Fibroblast of lung (primary cell): ENCODE data around the gene MRM3. TPM values are rescaled to one million over a fixed set of nuclear protein-coding genes. Genes with fewer than 3 reads are reported as not detected.

Experiments
- DNase-seq, 2 donors: peaks; one replicate each; pipeline versions ENCODE4 v3.0.0 to v3.0.0-alpha.2; 2010; ENCODE audit warnings: low read depth in 2 of 2
- H2AFZ ChIP-seq: 2 replicates; pipeline ENCODE4 v1.5.1; 2012; ENCODE audit warnings: low read length, control low read depth, inconsistent platforms
- H3K27ac ChIP-seq: 2 replicates; pipeline ENCODE4 v1.5.1; 2011; ENCODE audit warnings: low read length, control low read depth; ENCODE audit not compliant: insufficient read depth
- H3K27me3 ChIP-seq: 2 replicates; pipeline ENCODE4 v1.5.1; 2011; ENCODE audit warnings: mild to moderate bottlenecking, low read length; ENCODE audit not compliant: control insufficient read depth, insufficient read depth
- H3K36me3 ChIP-seq: 2 replicates; pipeline ENCODE4 v1.5.1; 2011; ENCODE audit warnings: low read length; ENCODE audit not compliant: control insufficient read depth, insufficient read depth
- H3K4me1 ChIP-seq: 2 replicates; pipeline ENCODE4 v1.5.1; 2011; ENCODE audit warnings: low read length; ENCODE audit not compliant: control insufficient read depth, insufficient read depth; ENCODE audit errors: extremely low read depth
- H3K4me2 ChIP-seq: 2 replicates; pipeline ENCODE4 v1.5.1; 2011; ENCODE audit warnings: low read length, control low read depth; ENCODE audit not compliant: insufficient read depth; ENCODE audit errors: extremely low read depth
- H3K4me3 ChIP-seq, 4 experiments: fragments of 200-600 bp in 1 of 4; sonication (generic) in 1 of 4; replicated peaks in 1 of 4; 2 replicates each; pipeline ENCODE4 v1.5.1; 2011 to 2016; ENCODE audit warnings: low read length in 4 of 4, low read depth in 3 of 4, mild to moderate bottlenecking in 3 of 4, control low read depth in 2 of 4, inconsistent platforms in 1 of 4, mixed read lengths in 1 of 4; ENCODE audit not compliant: insufficient read depth in 1 of 4; ENCODE audit errors: control extremely low read depth in 1 of 4
- H3K79me2 ChIP-seq: 2 replicates; pipeline ENCODE4 v1.5.1; 2012; ENCODE audit warnings: mild to moderate bottlenecking, low read length, inconsistent platforms; ENCODE audit not compliant: control insufficient read depth, insufficient read depth
- H3K9ac ChIP-seq: 2 replicates; pipeline ENCODE4 v1.5.1; 2011; ENCODE audit warnings: mild to moderate bottlenecking, low read length, control low read depth; ENCODE audit not compliant: insufficient read depth
- H3K9me3 ChIP-seq: 2 replicates; pipeline ENCODE4 v1.5.1; 2012; ENCODE audit warnings: low read depth, low read length; ENCODE audit not compliant: control insufficient read depth, insufficient read depth
- H4K20me1 ChIP-seq: 2 replicates; pipeline ENCODE4 v1.5.1; 2011; ENCODE audit warnings: low read length; ENCODE audit not compliant: control insufficient read depth, insufficient read depth; ENCODE audit errors: extremely low read depth
- EZH2 ChIP-seq: IDR thresholded peaks from 2 replicates; pipeline ENCODE4 v1.5.1; 2012; ENCODE audit warnings: low read length, control low read depth, mild to moderate bottlenecking; ENCODE audit errors: missing control alignments
- polyA plus RNA-seq, 2 donors: library from polyadenylated mRNA; depleted of rRNA in 1 of 2; stranded (reverse) in 1 of 2; unstranded in 1 of 2; fragments of >200 nt; gene quantifications; 2 replicates each; pipeline ENCODE4 v1.2.1, GENCODE V29; 2011 to 2012; ENCODE audit warnings: missing spikeins in 1 of 2
- total RNA-seq: library from RNA; depleted of rRNA; stranded (reverse); fragments of >200 nt; gene quantifications from 2 replicates; pipeline ENCODE4 v1.2.1, GENCODE V29; 2014
- TF ChIP-seq, protein P1 (sequence below), 2 donors: IDR thresholded peaks in 1 of 2; conservative IDR thresholded peaks in 1 of 2; 1 replicate in 1 of 2; 2 replicates in 1 of 2; pipeline ENCODE4 v1.5.1; 2011 to 2012; ENCODE audit warnings: low read length in 2 of 2, control low read depth in 1 of 2, inconsistent platforms in 1 of 2, low read depth in 1 of 2, mild to moderate bottlenecking in 1 of 2

Gene MRM3
- total and polyA plus RNA-seq, 2 donors (not counting 1 experiment from before 2014, with no cell fraction given), result 10.4 to 21.1 TPM

DNA sequence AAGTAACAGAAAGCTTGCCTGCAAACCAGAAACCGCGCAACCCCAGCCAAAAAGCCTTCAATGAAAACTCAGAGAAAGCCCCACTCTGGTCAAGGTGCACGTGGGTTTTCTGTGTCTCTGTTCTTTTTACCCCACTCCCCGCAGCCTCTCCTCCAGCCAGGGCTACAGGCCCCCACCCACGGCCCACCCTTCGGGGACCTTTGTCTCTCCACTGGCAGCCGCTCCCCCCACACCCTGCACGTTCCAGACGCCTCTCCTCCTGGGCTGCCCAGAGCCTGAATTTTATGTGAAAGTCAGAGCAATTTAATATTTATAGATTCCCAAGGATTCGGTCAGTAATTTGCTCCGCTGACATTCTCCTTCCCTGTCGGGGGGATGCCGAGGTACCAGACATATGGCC, 24.2 kb downstream of the MRM3 start:
- no peak overlapping the region for H3K4me3 ChIP-seq
- no peaks in the 10 kb centered on the region for H4K20me1 ChIP-seq
- H3K79me2 ChIP-seq, result no peaks in the 10 kb centered on the region
- H3K9me3 ChIP-seq, result no peaks in the 10 kb centered on the region
- no peaks in the 10 kb centered on the region for H3K4me1 ChIP-seq
- H3K36me3 ChIP-seq, result peaks cover 2% of the 10 kb centered on the region
- H3K27ac ChIP-seq, result no peak overlapping the region
- no peak overlapping the region for H2AFZ ChIP-seq
- H3K4me2 ChIP-seq, result no peak overlapping the region
- no peaks in the 10 kb centered on the region for H3K27me3 ChIP-seq
- no peak overlapping the region for H3K9ac ChIP-seq
- DNase-seq, result no peak
- no peak for TF ChIP-seq EZH2
- TF ChIP-seq, protein P1, sequence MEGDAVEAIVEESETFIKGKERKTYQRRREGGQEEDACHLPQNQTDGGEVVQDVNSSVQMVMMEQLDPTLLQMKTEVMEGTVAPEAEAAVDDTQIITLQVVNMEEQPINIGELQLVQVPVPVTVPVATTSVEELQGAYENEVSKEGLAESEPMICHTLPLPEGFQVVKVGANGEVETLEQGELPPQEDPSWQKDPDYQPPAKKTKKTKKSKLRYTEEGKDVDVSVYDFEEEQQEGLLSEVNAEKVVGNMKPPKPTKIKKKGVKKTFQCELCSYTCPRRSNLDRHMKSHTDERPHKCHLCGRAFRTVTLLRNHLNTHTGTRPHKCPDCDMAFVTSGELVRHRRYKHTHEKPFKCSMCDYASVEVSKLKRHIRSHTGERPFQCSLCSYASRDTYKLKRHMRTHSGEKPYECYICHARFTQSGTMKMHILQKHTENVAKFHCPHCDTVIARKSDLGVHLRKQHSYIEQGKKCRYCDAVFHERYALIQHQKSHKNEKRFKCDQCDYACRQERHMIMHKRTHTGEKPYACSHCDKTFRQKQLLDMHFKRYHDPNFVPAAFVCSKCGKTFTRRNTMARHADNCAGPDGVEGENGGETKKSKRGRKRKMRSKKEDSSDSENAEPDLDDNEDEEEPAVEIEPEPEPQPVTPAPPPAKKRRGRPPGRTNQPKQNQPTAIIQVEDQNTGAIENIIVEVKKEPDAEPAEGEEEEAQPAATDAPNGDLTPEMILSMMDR (conservative IDR thresholded peaks at IDR 0.05 in 1 of 2, IDR thresholded peaks at IDR 0.05 in 1 of 2; ENCODE audit: low read depth in 1 of 2, low read length in 2 of 2), result no peak

DNA sequence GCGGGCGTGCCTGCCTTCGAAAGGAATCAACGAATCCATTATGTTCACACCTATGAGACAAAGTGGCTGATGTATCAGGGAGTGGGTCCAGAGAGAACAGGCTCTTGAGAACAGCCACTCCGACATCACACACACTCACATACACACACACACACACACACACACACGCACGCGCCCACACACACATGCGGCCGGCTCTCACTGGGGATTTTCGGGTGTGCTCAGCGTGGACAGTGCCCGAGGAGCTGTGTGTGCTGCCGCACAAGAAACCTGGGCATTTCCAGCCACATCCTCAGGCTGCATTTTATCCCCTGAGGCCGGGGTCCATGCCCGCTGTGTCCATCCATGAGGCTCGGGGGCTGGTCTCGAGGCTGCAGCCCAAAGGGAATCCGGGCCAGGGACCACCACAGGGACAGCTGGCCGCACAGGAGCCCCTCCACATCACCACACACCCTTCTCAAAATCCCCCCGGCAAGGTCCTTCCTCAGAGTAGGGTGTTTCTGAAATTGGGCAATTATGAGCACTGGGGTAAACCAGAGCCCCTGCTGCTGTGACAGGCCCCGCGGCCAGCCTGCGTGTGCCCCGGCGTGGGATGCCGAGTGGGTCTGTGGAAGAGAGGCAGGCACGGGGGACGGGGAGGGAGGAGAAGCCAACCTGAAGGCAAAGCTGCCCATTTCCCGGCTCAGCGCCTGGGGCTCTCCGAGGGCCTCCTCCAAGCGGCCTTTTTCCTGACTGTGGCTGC, 24.8 kb downstream of the MRM3 start:
- H3K36me3 ChIP-seq, result peaks cover 2% of the 10 kb centered on the region

DNA sequence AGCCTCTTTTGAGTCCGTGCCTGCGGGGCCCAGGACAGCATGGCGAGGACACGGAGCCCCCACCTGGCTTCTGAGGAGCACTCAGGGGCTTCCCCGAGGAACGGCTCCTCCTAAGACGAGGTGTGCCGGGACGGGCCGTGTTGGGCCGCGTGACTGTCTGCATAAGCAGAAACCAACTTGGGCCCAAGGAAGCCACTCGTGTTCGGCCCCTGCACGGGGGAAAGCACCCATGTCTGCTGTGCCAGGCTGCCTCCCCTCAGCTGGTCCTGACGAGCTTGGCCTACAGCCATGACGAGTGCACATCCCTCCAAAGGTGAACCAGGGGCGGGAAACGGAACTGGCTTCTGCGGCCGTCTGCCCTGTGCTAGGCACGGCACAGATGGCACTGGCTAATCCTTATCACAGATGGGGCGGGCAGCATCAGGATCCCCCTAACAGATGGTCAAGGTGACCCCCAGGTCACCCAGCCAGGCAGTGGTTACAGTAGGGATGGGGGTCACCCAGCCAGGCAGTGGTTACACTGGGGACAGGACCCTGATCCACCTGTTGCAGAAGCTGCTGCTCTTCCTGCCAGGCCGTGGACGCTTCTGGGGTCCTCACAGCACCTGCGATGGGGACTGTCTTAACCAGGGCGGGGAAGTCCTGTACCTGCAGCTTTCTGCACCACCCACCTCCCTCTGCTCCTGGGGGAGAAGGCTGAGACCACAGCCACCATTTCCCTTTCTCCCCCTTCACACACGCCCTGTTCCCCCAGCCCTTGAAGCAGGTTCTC, 25.6 kb downstream of the MRM3 start:
- Histone ChIP-seq H3K27ac (no peak overlapping the region), H3K27me3 (no peaks in the 10 kb centered on the region), H3K4me2 (no peak overlapping the region), H3K79me2 (no peaks in the 10 kb centered on the region), H3K36me3 (peaks cover 2% of the 10 kb centered on the region), H3K9ac (no peak overlapping the region), H4K20me1 (no peaks in the 10 kb centered on the region), H3K9me3 (no peaks in the 10 kb centered on the region), H3K4me3 (no peak overlapping the region), H2AFZ (no peak overlapping the region), H3K4me1 (no peaks in the 10 kb centered on the region)
- TF ChIP-seq, protein P1 (conservative IDR thresholded peaks at IDR 0.05 in 1 of 2, IDR thresholded peaks at IDR 0.05 in 1 of 2; ENCODE audit: low read depth in 1 of 2, low read length in 2 of 2), result no peak
- no peak for TF ChIP-seq EZH2
- DNase-seq, result no peak

More for the DNA sequence above, 24.8 kb downstream of the MRM3 start:
- H3K79me2 ChIP-seq, result no peaks in the 10 kb centered on the region
- TF ChIP-seq, protein P1 (conservative IDR thresholded peaks at IDR 0.05 in 1 of 2, IDR thresholded peaks at IDR 0.05 in 1 of 2; ENCODE audit: low read depth in 1 of 2, low read length in 2 of 2), result no peak
- TF ChIP-seq EZH2, result no peak
- no peak overlapping the region for H3K4me3 ChIP-seq
- no peak overlapping the region for H2AFZ ChIP-seq
- H3K27me3 ChIP-seq, result no peaks in the 10 kb centered on the region
- H3K9ac ChIP-seq, result no peak overlapping the region
- H3K27ac ChIP-seq, result no peak overlapping the region
- H3K4me1 ChIP-seq, result no peaks in the 10 kb centered on the region
- no peaks in the 10 kb centered on the region for H4K20me1 ChIP-seq
- no peak for DNase-seq
- no peaks in the 10 kb centered on the region for H3K9me3 ChIP-seq
- no peak overlapping the region for H3K4me2 ChIP-seq
